Caki2 (cell line): ENCODE data around the gene CBX1. TPM values are rescaled to one million over a fixed set of nuclear protein-coding genes. Genes with fewer than 3 reads are reported as not detected.

Experiments used
- DNase-seq: peaks from one replicate; pipeline ENCODE4 v3.0.0-alpha.2; 2015; ENCODE audit warnings: low read depth
- in situ Hi-C: cut with HindIII; loops from 2 replicates; pipeline ENCODE4 v1.10.0; 2016; ENCODE audit warnings: low sequenced_read_pairs, low pct_unique_long_range_greater_than_20kb, mixed read lengths
- total RNA-seq: library from RNA; depleted of rRNA; stranded (reverse); fragments of >200 nt; shearing (Covaris generic); gene quantifications from 2 replicates; pipeline ENCODE4 v1.2.3, GENCODE V29; 2014; ENCODE audit warnings: low replicate concordance; rRNA removed

The CBX1 gene
- total RNA-seq, 1 experiment from 2014 or later = 26.1 TPM

- in situ Hi-C loops = no loop called here
- DNase-seq = no peak
Observed at GRCh38 chr17:48022901-48023300, 78.4 kb downstream of the CBX1 start.

DNA sequence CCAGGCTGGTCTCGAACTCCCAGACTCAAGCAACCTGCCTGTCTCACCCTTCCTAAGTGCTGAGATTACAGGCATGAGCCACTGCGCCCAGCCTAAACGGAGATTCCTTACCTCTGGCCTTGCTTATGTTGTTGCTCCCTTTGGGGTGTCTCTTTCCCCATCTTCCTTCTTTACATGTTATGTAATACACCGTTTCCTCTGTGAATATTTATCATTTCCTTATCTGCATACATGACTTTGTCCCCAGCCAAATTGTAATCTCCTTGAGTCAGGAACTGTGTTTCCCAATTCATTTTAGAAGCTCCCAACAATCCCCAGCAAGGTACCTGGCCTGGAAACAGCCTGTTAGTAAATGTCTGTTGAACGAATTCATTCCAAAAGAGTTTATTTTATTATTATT lies 79.3 kb downstream of the CBX1 start:
- in situ Hi-C loops = no loop called here
- DNase-seq = no peak

Other genes starting within 250 kb of the CBX1 start
- gene SP2, start 205.2 kb downstream of the CBX1 start, total RNA-seq = 0.03 TPM in 1 of 2 replicates, not detected in the other
- 77.0 and 96.8 TPM in 2 replicates for gene PNPO, start 159.9 kb downstream of the CBX1 start, total RNA-seq
- not detected in 2 replicates for gene PRR15L, start 143.6 kb downstream of the CBX1 start, total RNA-seq
- 89.8 and 102 TPM in 2 replicates for gene CDK5RAP3, start 130.4 kb downstream of the CBX1 start, total RNA-seq
- not detected in 2 replicates for gene COPZ2, start 63.7 kb downstream of the CBX1 start, total RNA-seq
- gene NFE2L1, start 53.1 kb downstream of the CBX1 start, total RNA-seq = 31.9 and 36.2 TPM in 2 replicates
- 24.8 and 26.0 TPM in 2 replicates for gene SNX11, start 6.3 kb upstream of the CBX1 start, total RNA-seq